LNCaP clone FGC (cell line): Measurements from ENCODE around the gene NGEF.
A peak's percentile ranks its signal among the peaks of the same experiment; 100 is the strongest.

Experiments
- DNase-seq: peaks from one replicate; pipeline ENCODE4 v3.0.0-alpha.2; 2011; ENCODE audit warnings: low read depth
- H3K4me3 ChIP-seq: 2 replicates; pipeline ENCODE4 v1.5.1; 2011; ENCODE audit warnings: mild to moderate bottlenecking, low read depth, low read length, control low read depth
- CTCF ChIP-seq: IDR thresholded peaks from 2 replicates; pipeline ENCODE4 v1.5.1; 2012; ENCODE audit warnings: mild to moderate bottlenecking; ENCODE audit not compliant: control insufficient read depth, insufficient read depth; ENCODE audit errors: extremely low read depth

Gene NGEF

GRCh38 chr2:232876161-232876977, 136.7 kb downstream of the NGEF start:
- H3K4me3 ChIP-seq, result peak overlapping the region; percentile 59
- TF ChIP-seq CTCF, result peak; percentile 36
- DNase-seq, result peak; percentile 31

- peak overlapping the region; percentile 59 for H3K4me3 ChIP-seq
- no peak for DNase-seq
- peak; percentile 20; the same call in 1 of the 2 replicates for TF ChIP-seq CTCF
Measured at GRCh38 chr2:232875256-232876121, 137.6 kb downstream of the NGEF start.

- no peak for DNase-seq
- no peak for TF ChIP-seq CTCF
- no peak overlapping the region for H3K4me3 ChIP-seq
Measured at GRCh38 chr2:232874677-232875223, 138.3 kb downstream of the NGEF start.

- no peak for TF ChIP-seq CTCF
- no peak overlapping the region for H3K4me3 ChIP-seq
- DNase-seq, result no peak
Measured at GRCh38 chr2:232873909-232874641, 139.0 kb downstream of the NGEF start.

- no peak for TF ChIP-seq CTCF
- H3K4me3 ChIP-seq, result no peak overlapping the region
- no peak for DNase-seq
Measured at GRCh38 chr2:232873292-232873908, 139.7 kb downstream of the NGEF start.

- H3K4me3 ChIP-seq, result no peak overlapping the region
- TF ChIP-seq CTCF, result no peak
- no peak for DNase-seq
Measured at GRCh38 chr2:232872826-232873225, 140.2 kb downstream of the NGEF start.
